Neural crest cell (in vitro differentiated cells): ENCODE measurements around the gene MUC5B. TPM values are rescaled to one million over a fixed set of nuclear protein-coding genes. Genes with fewer than 3 reads are reported as not detected.
"Not testable (repeated sequence)": the region's sequence is repeated elsewhere in the genome, so short reads cannot be mapped to it uniquely, and the experiment has no call there.

Experiments used
- DNase-seq: peaks from one replicate; pipeline ENCODE4 v3.0.0; 2021; ENCODE audit warnings: low read depth, mixed read lengths, low spot score
- H3K27ac Mint-ChIP-seq: one replicate; pipeline ENCODE4 v1.8.0; 2021; ENCODE audit warnings: mild to moderate bottlenecking, mixed read lengths; ENCODE audit not compliant: unreplicated experiment
- H3K27me3 Mint-ChIP-seq: 2 replicates; pipeline ENCODE4 v1.8.0; 2021; ENCODE audit warnings: low read depth, mild to moderate bottlenecking, mixed read lengths
- H3K36me3 Mint-ChIP-seq: 2 replicates; pipeline ENCODE4 v1.8.0; 2021; ENCODE audit warnings: low read depth, mild to moderate bottlenecking, mixed read lengths
- H3K4me1 Mint-ChIP-seq: 2 replicates; pipeline ENCODE4 v1.8.0; 2021; ENCODE audit warnings: mixed read lengths
- H3K4me3 Mint-ChIP-seq: one replicate; pipeline ENCODE4 v1.8.0; 2021; ENCODE audit warnings: mild to moderate bottlenecking, mixed read lengths
- H3K9me3 Mint-ChIP-seq: 2 replicates; pipeline ENCODE4 v1.8.0; 2021; ENCODE audit warnings: mixed read lengths
- CTCF ChIP-seq: fragments of 200-600 bp; sonication (generic); conservative IDR thresholded peaks from 2 replicates; pipeline ENCODE4 v1.5.0; 2021; ENCODE audit warnings: antibody characterized with exemption, mild to moderate bottlenecking
- total RNA-seq: library from RNA; stranded (reverse); gene quantifications from 2 replicates; pipeline ENCODE4 v1.2.1, GENCODE V29; 2021

The MUC5B gene
- total RNA-seq, 1 donor from 2014 or later = 0.42 TPM

GRCh38 chr11:1241706-1242105 lies 18.8 kb downstream of the MUC5B start:
- no peaks in the 10 kb centered on the region for H3K4me1 Mint-ChIP-seq
- no peaks in the 10 kb centered on the region for H3K27me3 Mint-ChIP-seq
- no peaks in the 10 kb centered on the region for H3K36me3 Mint-ChIP-seq
- no peak overlapping the region for H3K4me3 Mint-ChIP-seq
- DNase-seq = no peak
- no peak for TF ChIP-seq CTCF
- H3K27ac Mint-ChIP-seq = no peak overlapping the region
- H3K9me3 Mint-ChIP-seq = no peaks in the 10 kb centered on the region

GRCh38 chr11:1242289-1242688 lies 19.4 kb downstream of the MUC5B start:
- no peaks in the 10 kb centered on the region for H3K36me3 Mint-ChIP-seq
- no peak overlapping the region for H3K27ac Mint-ChIP-seq
- DNase-seq = no peak
- no peaks in the 10 kb centered on the region for H3K9me3 Mint-ChIP-seq
- TF ChIP-seq CTCF = no peak
- H3K4me3 Mint-ChIP-seq = no peak overlapping the region
- no peaks in the 10 kb centered on the region for H3K4me1 Mint-ChIP-seq
- H3K27me3 Mint-ChIP-seq = no peaks in the 10 kb centered on the region

- not testable (repeated sequence) for H3K4me1 Mint-ChIP-seq, H3K27me3 Mint-ChIP-seq, DNase-seq, H3K9me3 Mint-ChIP-seq, H3K36me3 Mint-ChIP-seq, H3K4me3 Mint-ChIP-seq, H3K27ac Mint-ChIP-seq
Observed at GRCh38 chr11:1242751-1243150, 19.9 kb downstream of the MUC5B start.

GRCh38 chr11:1243521-1243920 lies 20.7 kb downstream of the MUC5B start:
- H3K4me3 Mint-ChIP-seq, H3K27ac Mint-ChIP-seq, H3K9me3 Mint-ChIP-seq, H3K27me3 Mint-ChIP-seq, H3K4me1 Mint-ChIP-seq, DNase-seq, H3K36me3 Mint-ChIP-seq: not testable (repeated sequence)

- H3K4me3 Mint-ChIP-seq, H3K9me3 Mint-ChIP-seq, H3K27ac Mint-ChIP-seq, H3K36me3 Mint-ChIP-seq, DNase-seq, H3K27me3 Mint-ChIP-seq, H3K4me1 Mint-ChIP-seq: not testable (repeated sequence)
Observed at GRCh38 chr11:1244557-1244956, 21.7 kb downstream of the MUC5B start.

- H3K27me3 Mint-ChIP-seq, H3K4me3 Mint-ChIP-seq, H3K36me3 Mint-ChIP-seq, H3K27ac Mint-ChIP-seq, DNase-seq, H3K9me3 Mint-ChIP-seq, H3K4me1 Mint-ChIP-seq: not testable (repeated sequence)
Observed at GRCh38 chr11:1245717-1246116, 22.9 kb downstream of the MUC5B start.

GRCh38 chr11:1246301-1246700 lies 23.4 kb downstream of the MUC5B start:
- not testable (repeated sequence) for H3K4me3 Mint-ChIP-seq, H3K27ac Mint-ChIP-seq, DNase-seq, H3K9me3 Mint-ChIP-seq, H3K36me3 Mint-ChIP-seq, H3K27me3 Mint-ChIP-seq, H3K4me1 Mint-ChIP-seq

GRCh38 chr11:1247026-1247425 lies 24.2 kb downstream of the MUC5B start:
- H3K27ac Mint-ChIP-seq, H3K4me1 Mint-ChIP-seq, DNase-seq, H3K9me3 Mint-ChIP-seq, H3K36me3 Mint-ChIP-seq, H3K27me3 Mint-ChIP-seq, H3K4me3 Mint-ChIP-seq: not testable (repeated sequence)

- H3K9me3 Mint-ChIP-seq = not testable (repeated sequence)
Observed at GRCh38 chr11:1248951-1249350, 26.1 kb downstream of the MUC5B start.

GRCh38 chr11:1250411-1250810 lies 27.5 kb downstream of the MUC5B start:
- not testable (repeated sequence) for DNase-seq, H3K9me3 Mint-ChIP-seq, H3K36me3 Mint-ChIP-seq

More at GRCh38 chr11:1248951-1249350, 26.1 kb downstream of the MUC5B start:
- not testable (repeated sequence) for DNase-seq, H3K4me1 Mint-ChIP-seq, H3K27me3 Mint-ChIP-seq, H3K4me3 Mint-ChIP-seq, H3K36me3 Mint-ChIP-seq, H3K27ac Mint-ChIP-seq

More at GRCh38 chr11:1250411-1250810, 27.5 kb downstream of the MUC5B start:
- H3K4me1 Mint-ChIP-seq, H3K27ac Mint-ChIP-seq, H3K27me3 Mint-ChIP-seq, H3K4me3 Mint-ChIP-seq: not testable (repeated sequence)
